HEK293 (cell line): ENCODE data around the gene PTPRN2.
"Not testable (repeated sequence)": the region's sequence is repeated elsewhere in the genome, so short reads cannot be mapped to it uniquely, and the experiment has no call there.

ENCODE experiments used
- WT1 ChIP-seq: fragments of 450-650 bp; formaldehyde crosslinking; IDR thresholded peaks from 2 replicates; pipeline ENCODE4 v1.5.1; 2016; ENCODE audit warnings: missing biosample characterization, missing genetic modification characterization
- ZBTB48 ChIP-seq: fragments of 450-650 bp; formaldehyde crosslinking; IDR thresholded peaks from 2 replicates; pipeline ENCODE4 v1.5.1; 2016; ENCODE audit warnings: missing biosample characterization, missing genetic modification characterization
- ZNF138 ChIP-seq: fragments of 450-650 bp; formaldehyde crosslinking; IDR thresholded peaks from 2 replicates; pipeline ENCODE4 v1.5.1; 2016; ENCODE audit warnings: missing biosample characterization, missing genetic modification characterization, borderline replicate concordance
- ZNF48 ChIP-seq: fragments of 450-650 bp; formaldehyde crosslinking; IDR thresholded peaks from 2 replicates; pipeline ENCODE4 v1.5.1; 2016; ENCODE audit warnings: missing biosample characterization, missing genetic modification characterization
- ZNF658 ChIP-seq: fragments of 450-650 bp; formaldehyde crosslinking; IDR thresholded peaks from 2 replicates; pipeline ENCODE4; 2016; ENCODE audit warnings: missing biosample characterization, missing genetic modification characterization
- TF ChIP-seq, protein P1 (sequence below): fragments of 450-650 bp; formaldehyde crosslinking; IDR thresholded peaks from 2 replicates; pipeline ENCODE4 v1.5.1; 2016; ENCODE audit warnings: missing biosample characterization, missing genetic modification characterization
- TF ChIP-seq, protein P2 (sequence below): fragments of 450-650 bp; formaldehyde crosslinking; IDR thresholded peaks from 2 replicates; pipeline ENCODE4 v1.5.1; 2016; ENCODE audit warnings: missing biosample characterization, missing genetic modification characterization

DNA sequence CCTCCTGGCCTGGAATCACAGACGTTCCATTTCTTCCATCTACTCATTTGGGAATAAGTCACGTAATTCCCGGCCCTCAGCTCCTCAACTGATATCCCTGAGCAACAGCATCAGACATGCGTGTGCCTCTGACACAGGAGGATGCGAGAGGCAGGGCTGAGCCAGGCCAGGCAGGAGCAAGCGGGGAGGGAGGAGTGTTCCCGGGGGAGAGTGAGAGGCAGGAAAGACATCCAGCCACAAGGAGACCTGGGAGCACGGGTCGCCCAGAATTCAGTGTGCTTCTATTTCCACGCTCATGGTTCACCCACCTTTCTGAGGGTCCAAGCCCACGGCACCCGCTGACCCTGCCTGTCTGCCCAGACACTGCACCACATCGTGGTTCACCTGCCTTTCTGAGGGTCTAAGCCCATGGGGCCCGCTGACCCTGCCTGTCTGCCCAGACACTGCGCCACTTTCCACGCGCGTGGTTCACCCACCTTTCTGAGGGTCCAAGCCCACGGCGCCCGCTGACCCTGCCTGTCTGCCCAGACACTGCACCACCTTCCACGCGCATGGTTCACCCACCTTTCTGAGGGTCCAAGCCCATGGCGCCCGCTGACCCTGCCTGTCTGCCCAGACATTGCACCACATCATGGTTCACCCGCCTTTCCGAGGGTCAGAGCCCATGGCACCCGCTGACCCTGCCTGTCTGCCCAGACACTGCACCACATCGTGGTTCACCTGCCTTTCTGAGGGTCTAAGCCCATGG lies 293.0 kb downstream of the PTPRN2 start:
- TF ChIP-seq, protein P1, sequence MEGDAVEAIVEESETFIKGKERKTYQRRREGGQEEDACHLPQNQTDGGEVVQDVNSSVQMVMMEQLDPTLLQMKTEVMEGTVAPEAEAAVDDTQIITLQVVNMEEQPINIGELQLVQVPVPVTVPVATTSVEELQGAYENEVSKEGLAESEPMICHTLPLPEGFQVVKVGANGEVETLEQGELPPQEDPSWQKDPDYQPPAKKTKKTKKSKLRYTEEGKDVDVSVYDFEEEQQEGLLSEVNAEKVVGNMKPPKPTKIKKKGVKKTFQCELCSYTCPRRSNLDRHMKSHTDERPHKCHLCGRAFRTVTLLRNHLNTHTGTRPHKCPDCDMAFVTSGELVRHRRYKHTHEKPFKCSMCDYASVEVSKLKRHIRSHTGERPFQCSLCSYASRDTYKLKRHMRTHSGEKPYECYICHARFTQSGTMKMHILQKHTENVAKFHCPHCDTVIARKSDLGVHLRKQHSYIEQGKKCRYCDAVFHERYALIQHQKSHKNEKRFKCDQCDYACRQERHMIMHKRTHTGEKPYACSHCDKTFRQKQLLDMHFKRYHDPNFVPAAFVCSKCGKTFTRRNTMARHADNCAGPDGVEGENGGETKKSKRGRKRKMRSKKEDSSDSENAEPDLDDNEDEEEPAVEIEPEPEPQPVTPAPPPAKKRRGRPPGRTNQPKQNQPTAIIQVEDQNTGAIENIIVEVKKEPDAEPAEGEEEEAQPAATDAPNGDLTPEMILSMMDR (tag by site-specific recombination): not testable (repeated sequence)
- TF ChIP-seq, protein P2, sequence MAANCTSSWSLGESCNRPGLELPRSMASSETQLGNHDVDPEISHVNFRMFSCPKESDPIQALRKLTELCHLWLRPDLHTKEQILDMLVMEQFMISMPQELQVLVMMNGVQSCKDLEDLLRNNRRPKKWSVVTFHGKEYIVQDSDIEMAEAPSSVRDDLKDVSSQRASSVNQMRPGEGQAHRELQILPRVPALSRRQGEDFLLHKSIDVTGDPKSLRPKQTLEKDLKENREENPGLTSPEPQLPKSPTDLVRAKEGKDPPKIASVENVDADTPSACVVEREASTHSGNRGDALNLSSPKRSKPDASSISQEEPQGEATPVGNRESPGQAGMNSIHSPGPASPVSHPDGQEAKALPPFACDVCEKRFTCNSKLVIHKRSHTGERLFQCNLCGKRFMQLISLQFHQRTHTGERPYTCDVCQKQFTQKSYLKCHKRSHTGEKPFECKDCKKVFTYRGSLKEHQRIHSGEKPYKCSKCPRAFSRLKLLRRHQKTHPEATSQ (tag by site-specific recombination): not testable (repeated sequence)
- TF ChIP-seq ZNF138; ZNF658 (tag by site-specific recombination); WT1 (tag by site-specific recombination); ZBTB48 (tag by site-specific recombination); ZNF48 (tag by site-specific recombination): not testable (repeated sequence)
